Measurements from ENCODE around the gene CXCL8. TPM values are rescaled to one million over a fixed set of nuclear protein-coding genes. Genes with fewer than 3 reads are reported as not detected.
A peak's percentile ranks its signal among the peaks of the same experiment; 100 is the strongest.
"Not testable (repeated sequence)": the region's sequence is repeated elsewhere in the genome, so short reads cannot be mapped to it uniquely, and the experiment has no call there.

Gene CXCL8
- total RNA-seq (10 to 100 TPM in 1 of 2 donors, 1 to 10 TPM in 1; 7.8 to 12.1 TPM), polyA plus RNA-seq (10 to 100 TPM in 1 of 2 donors, 1 to 10 TPM in 1; 1.3 to 17.9 TPM)
- long read RNA-seq, donor 1, transcript CXCL8-201 (4 exons, 1,705 nt), result major isoform, 9 of 10 reads
- long read RNA-seq, donor 1, partial matches to known transcripts, result 0 of 10 reads
- long read RNA-seq, donor 1, other reads (novel, unspliced or antisense), result 1 of 10 reads
- long read RNA-seq, donor 2, partial matches to known transcripts, result 0 of 1 reads
- long read RNA-seq, donor 2, other reads (novel, unspliced or antisense), result 0 of 1 reads

DNA sequence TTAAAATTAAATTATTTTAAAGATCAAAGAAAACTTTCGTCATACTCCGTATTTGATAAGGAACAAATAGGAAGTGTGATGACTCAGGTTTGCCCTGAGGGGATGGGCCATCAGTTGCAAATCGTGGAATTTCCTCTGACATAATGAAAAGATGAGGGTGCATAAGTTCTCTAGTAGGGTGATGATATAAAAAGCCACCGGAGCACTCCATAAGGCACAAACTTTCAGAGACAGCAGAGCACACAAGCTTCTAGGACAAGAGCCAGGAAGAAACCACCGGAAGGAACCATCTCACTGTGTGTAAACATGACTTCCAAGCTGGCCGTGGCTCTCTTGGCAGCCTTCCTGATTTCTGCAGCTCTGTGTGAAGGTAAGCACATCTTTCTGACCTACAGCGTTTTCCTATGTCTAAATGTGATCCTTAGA, at the start of gene CXCL8:
Gene CXCL8, plus strand, starts transcription at position 217 of the 426 bp plus-strand sequence. Its CDS starts 90 bp downstream, at position 307.
- WGBS, 2 donors, result 38 to 44% methylated on average over 7 of the region's 7 CpGs
- H3K9me3 ChIP-seq (ENCODE audit: control insufficient read depth, low read length), result no peaks in the 10 kb centered on the region
- H3K4me3 ChIP-seq (ENCODE audit: low read length in 2 of 2), result no peak within 1 kb of the TSS
- DNase-seq, result peak in 1 of 2 donors; percentile 60
- peak; percentile 75 for ATAC-seq (ENCODE audit: low FRiP score)
- intact Hi-C loops (cut with DNase I), result no loop called here
- no peaks in the 10 kb centered on the region for H3K36me3 ChIP-seq (ENCODE audit: control insufficient read depth in 1 of 2, insufficient read depth in 2 of 2, low read length in 1 of 2)
- no peaks in the 10 kb centered on the region for H3K27me3 ChIP-seq (ENCODE audit: control insufficient read depth in 1 of 2, insufficient read depth in 2 of 2, low read length in 1 of 2)
- H3K4me1 ChIP-seq (ENCODE audit: control insufficient read depth in 1 of 2, insufficient read depth in 2 of 2, low read length in 2 of 2), result no peaks in the 10 kb centered on the region
- H3K27ac ChIP-seq (ENCODE audit: low read depth in 1 of 2, low read length in 2 of 2), result no peak within 1 kb of the TSS

DNA sequence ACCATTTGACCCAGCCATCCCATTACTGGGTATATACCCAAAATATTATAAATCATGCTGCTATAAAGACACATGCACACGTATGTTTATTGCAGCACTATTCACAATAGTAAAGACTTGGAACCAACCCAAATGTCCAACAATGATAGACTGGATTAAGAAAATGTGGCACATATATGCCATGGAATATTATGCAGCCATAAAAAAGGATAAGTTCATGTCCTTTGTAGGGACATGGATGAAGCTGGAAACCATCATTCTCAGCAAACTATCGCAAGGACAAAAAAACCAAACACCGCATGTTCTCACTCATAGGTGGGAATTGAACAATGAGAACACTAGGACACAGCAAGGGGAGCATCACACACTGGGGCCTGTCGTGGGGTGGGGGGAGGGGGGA, 49.2 kb upstream of the CXCL8 start:
- H3K27ac ChIP-seq (ENCODE audit: low read depth in 1 of 2, low read length in 2 of 2); DNase-seq; ATAC-seq (ENCODE audit: low FRiP score); H3K9me3 ChIP-seq (ENCODE audit: control insufficient read depth, low read length); H3K4me1 ChIP-seq (ENCODE audit: control insufficient read depth in 1 of 2, insufficient read depth in 2 of 2, low read length in 2 of 2); H3K36me3 ChIP-seq (ENCODE audit: control insufficient read depth in 1 of 2, insufficient read depth in 2 of 2, low read length in 1 of 2); H3K4me3 ChIP-seq (ENCODE audit: low read length in 2 of 2); H3K27me3 ChIP-seq (ENCODE audit: control insufficient read depth in 1 of 2, insufficient read depth in 2 of 2, low read length in 1 of 2); intact Hi-C loops (cut with DNase I): not testable (repeated sequence)
- WGBS, 2 donors, result 90 to 93% methylated on average over 4 of the region's 4 CpGs

DNA sequence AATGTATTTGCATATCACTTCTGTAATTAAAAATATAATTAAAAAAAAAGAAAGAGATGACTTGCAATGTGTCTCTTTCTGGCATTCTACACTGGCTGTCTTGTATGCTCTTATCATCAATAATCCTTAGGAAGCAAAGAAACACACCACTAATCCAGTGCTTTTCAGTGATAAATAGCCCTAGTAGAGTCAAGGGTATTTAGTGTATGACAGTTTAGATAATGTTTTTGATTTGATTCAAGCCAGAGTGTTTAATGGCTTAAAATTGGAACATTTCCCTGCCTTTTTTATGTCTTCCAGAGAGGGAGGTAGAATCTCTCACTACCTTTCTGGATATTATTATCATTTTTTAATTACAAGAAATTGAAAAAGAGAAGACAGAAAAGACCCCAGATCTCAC, 48.6 kb upstream of the CXCL8 start:
- no peaks in the 10 kb centered on the region for H3K9me3 ChIP-seq (ENCODE audit: control insufficient read depth, low read length)
- DNase-seq (no peak), ATAC-seq (ENCODE audit: low FRiP score) (no peak)
- H3K27ac ChIP-seq (ENCODE audit: low read depth in 1 of 2, low read length in 2 of 2), result no peak overlapping the region
- no peak overlapping the region for H3K4me3 ChIP-seq (ENCODE audit: low read length in 2 of 2)
- no peaks in the 10 kb centered on the region for H3K27me3 ChIP-seq (ENCODE audit: control insufficient read depth in 1 of 2, insufficient read depth in 2 of 2, low read length in 1 of 2)
- H3K4me1 ChIP-seq (ENCODE audit: control insufficient read depth in 1 of 2, insufficient read depth in 2 of 2, low read length in 2 of 2), result no peaks in the 10 kb centered on the region
- intact Hi-C loops (cut with DNase I), result no loop called here
- no peaks in the 10 kb centered on the region for H3K36me3 ChIP-seq (ENCODE audit: control insufficient read depth in 1 of 2, insufficient read depth in 2 of 2, low read length in 1 of 2)

DNA sequence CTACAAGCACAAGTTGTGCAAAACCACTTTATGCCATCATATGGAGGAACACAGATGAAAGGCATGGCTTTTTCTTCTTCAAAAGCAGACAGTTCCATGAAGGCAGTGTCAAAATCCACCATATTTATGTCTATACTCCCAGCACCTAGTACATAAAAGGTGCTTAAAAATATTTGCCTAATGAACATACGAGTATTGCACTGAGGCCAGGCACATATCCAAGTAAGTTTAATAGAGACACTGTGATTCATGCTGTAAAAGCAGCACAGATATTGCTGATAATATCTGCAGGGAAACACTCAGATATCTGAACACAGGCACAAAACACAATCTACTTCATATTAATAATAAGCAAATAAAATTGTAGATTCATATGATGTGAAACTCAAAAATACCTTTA, 48.1 kb upstream of the CXCL8 start:
- ATAC-seq (ENCODE audit: low FRiP score) (no peak), DNase-seq (no peak)
- Histone ChIP-seq H3K27me3 (ENCODE audit: control insufficient read depth in 1 of 2, insufficient read depth in 2 of 2, low read length in 1 of 2) (no peaks in the 10 kb centered on the region), H3K27ac (ENCODE audit: low read depth in 1 of 2, low read length in 2 of 2) (no peak overlapping the region), H3K4me1 (ENCODE audit: control insufficient read depth in 1 of 2, insufficient read depth in 2 of 2, low read length in 2 of 2) (no peaks in the 10 kb centered on the region), H3K9me3 (ENCODE audit: control insufficient read depth, low read length) (no peaks in the 10 kb centered on the region), H3K36me3 (ENCODE audit: control insufficient read depth in 1 of 2, insufficient read depth in 2 of 2, low read length in 1 of 2) (no peaks in the 10 kb centered on the region), H3K4me3 (ENCODE audit: low read length in 2 of 2) (no peak overlapping the region)
- intact Hi-C loops (cut with DNase I), result no loop called here
- WGBS, 2 donors, result 44 to 45% methylated on average over 1 of the region's 1 CpG

DNA sequence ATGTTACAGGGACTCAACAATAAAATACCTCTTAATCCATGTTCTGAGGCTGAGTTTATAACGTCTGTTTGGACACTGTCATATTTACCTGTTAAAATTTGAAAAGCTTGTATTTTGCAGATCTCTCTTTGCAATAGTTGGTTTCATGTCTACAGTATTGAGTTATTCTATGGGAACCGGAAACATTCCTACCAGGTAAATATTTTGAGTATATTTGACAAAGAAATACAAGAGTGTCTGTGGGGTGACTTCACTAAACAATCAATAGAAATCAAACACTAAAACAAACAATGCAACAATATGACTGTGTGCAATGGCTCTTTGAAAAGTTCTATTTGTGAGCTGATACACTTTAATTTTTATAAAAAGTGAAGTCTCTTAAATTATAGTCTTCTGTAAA, 47.7 kb upstream of the CXCL8 start:
- no peaks in the 10 kb centered on the region for H3K9me3 ChIP-seq (ENCODE audit: control insufficient read depth, low read length)
- H3K4me1 ChIP-seq (ENCODE audit: control insufficient read depth in 1 of 2, insufficient read depth in 2 of 2, low read length in 2 of 2), result no peaks in the 10 kb centered on the region
- H3K4me3 ChIP-seq (ENCODE audit: low read length in 2 of 2), result no peak overlapping the region
- intact Hi-C loops (cut with DNase I), result no loop called here
- no peaks in the 10 kb centered on the region for H3K36me3 ChIP-seq (ENCODE audit: control insufficient read depth in 1 of 2, insufficient read depth in 2 of 2, low read length in 1 of 2)
- H3K27me3 ChIP-seq (ENCODE audit: control insufficient read depth in 1 of 2, insufficient read depth in 2 of 2, low read length in 1 of 2), result no peaks in the 10 kb centered on the region
- DNase-seq (no peak), ATAC-seq (ENCODE audit: low FRiP score) (no peak)
- H3K27ac ChIP-seq (ENCODE audit: low read depth in 1 of 2, low read length in 2 of 2), result no peak overlapping the region
- 82 to 88% methylated on average over 2 of the region's 2 CpGs for whole genome bisulfite sequencing, 2 donors

DNA sequence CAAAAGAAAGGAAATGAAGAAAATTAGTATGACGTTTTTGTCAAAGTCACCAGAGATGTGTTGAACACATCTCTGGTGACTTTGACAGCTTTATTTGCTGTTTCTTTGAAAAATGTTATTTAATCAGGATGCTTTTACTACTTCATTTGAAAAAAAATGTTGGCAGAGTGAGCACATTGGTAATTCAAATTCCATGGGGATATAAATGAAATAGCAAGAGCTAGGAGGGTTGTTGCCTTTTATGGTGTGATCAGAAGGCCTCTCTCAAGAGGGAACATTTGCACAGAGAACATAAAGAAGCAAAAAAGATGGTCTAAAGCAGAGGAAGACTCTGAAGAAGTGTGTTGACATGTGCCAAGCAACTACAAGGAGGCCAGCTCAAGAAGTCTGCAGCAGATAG, 46.6 kb upstream of the CXCL8 start:
- H3K27me3 ChIP-seq (ENCODE audit: control insufficient read depth in 1 of 2, insufficient read depth in 2 of 2, low read length in 1 of 2), result no peaks in the 10 kb centered on the region
- H3K9me3 ChIP-seq (ENCODE audit: control insufficient read depth, low read length), result no peaks in the 10 kb centered on the region
- H3K36me3 ChIP-seq (ENCODE audit: control insufficient read depth in 1 of 2, insufficient read depth in 2 of 2, low read length in 1 of 2), result no peaks in the 10 kb centered on the region
- H3K4me3 ChIP-seq (ENCODE audit: low read length in 2 of 2), result no peak overlapping the region
- H3K27ac ChIP-seq (ENCODE audit: low read depth in 1 of 2, low read length in 2 of 2), result no peak overlapping the region
- no peak for DNase-seq
- no peaks in the 10 kb centered on the region for H3K4me1 ChIP-seq (ENCODE audit: control insufficient read depth in 1 of 2, insufficient read depth in 2 of 2, low read length in 2 of 2)
- 71 to 81% methylated on average over 1 of the region's 1 CpG for WGBS, 2 donors
- intact Hi-C loops (cut with DNase I), result no loop called here
- ATAC-seq (ENCODE audit: low FRiP score), result no peak

DNA sequence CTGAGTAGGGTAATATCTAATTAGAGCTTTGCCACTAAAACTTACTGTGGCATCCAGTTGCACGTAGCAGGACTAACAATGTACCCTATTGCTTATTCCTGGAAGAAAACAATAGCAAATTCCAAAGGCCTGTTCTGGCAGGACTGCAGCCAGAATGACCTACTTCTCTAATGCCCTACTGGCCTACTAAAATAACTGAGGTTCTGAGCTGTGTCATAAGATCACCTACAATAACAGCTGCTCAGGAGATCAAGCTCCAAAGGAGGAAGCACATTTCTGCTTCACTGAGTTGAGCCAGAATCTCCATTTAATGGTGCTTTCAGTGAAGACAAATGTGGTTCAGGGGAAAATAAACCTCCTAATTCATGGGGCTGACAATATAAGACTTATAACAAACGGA, 42.2 kb upstream of the CXCL8 start:
- H3K36me3 ChIP-seq (ENCODE audit: control insufficient read depth in 1 of 2, insufficient read depth in 2 of 2, low read length in 1 of 2), result no peaks in the 10 kb centered on the region
- 44 to 49% methylated on average over 2 of the region's 2 CpGs for WGBS, 2 donors
- no peak overlapping the region for H3K27ac ChIP-seq (ENCODE audit: low read depth in 1 of 2, low read length in 2 of 2)
- H3K9me3 ChIP-seq (ENCODE audit: control insufficient read depth, low read length), result no peaks in the 10 kb centered on the region
- H3K4me1 ChIP-seq (ENCODE audit: control insufficient read depth in 1 of 2, insufficient read depth in 2 of 2, low read length in 2 of 2), result no peaks in the 10 kb centered on the region
- ATAC-seq (ENCODE audit: low FRiP score), result no peak
- no peak for DNase-seq
- H3K4me3 ChIP-seq (ENCODE audit: low read length in 2 of 2), result no peak overlapping the region
- intact Hi-C loops (cut with DNase I), result no loop called here
- H3K27me3 ChIP-seq (ENCODE audit: control insufficient read depth in 1 of 2, insufficient read depth in 2 of 2, low read length in 1 of 2), result no peaks in the 10 kb centered on the region

DNA sequence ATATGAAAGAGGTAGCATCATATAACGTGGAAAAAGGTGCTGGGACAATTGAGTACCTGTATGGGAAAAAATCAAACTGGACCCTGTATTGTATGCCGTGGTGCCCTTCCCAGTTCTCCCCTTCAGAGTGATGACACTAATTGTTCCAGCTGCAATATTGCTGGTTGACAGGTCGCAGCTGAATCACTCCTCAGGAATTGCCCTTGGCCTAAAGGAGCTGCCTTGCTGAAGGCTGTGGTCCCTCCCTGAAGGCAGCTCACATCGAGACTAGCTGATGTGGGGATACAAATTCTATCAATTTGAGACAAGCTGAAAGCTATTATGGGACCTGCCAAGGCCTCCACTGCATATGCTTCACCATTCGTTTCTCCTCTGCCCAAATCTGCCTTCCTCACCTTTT, 39.3 kb upstream of the CXCL8 start:
- no peak overlapping the region for H3K27ac ChIP-seq (ENCODE audit: low read depth in 1 of 2, low read length in 2 of 2)
- H3K4me3 ChIP-seq (ENCODE audit: low read length in 2 of 2), result no peak overlapping the region
- intact Hi-C loops (cut with DNase I), result loop anchor here (10.0 kb wide), 2 partner anchors 414 to 1386 kb away; no protein-coding TSS in a partner anchor
- H3K9me3 ChIP-seq (ENCODE audit: control insufficient read depth, low read length), result no peaks in the 10 kb centered on the region
- no peak for DNase-seq
- 86 to 91% methylated on average over 5 of the region's 5 CpGs for WGBS, 2 donors
- no peaks in the 10 kb centered on the region for H3K36me3 ChIP-seq (ENCODE audit: control insufficient read depth in 1 of 2, insufficient read depth in 2 of 2, low read length in 1 of 2)
- H3K4me1 ChIP-seq (ENCODE audit: control insufficient read depth in 1 of 2, insufficient read depth in 2 of 2, low read length in 2 of 2), result peaks cover 2 to 5% of the 10 kb centered on the region in 2 donors
- no peaks in the 10 kb centered on the region for H3K27me3 ChIP-seq (ENCODE audit: control insufficient read depth in 1 of 2, insufficient read depth in 2 of 2, low read length in 1 of 2)
- no peak for ATAC-seq (ENCODE audit: low FRiP score)

DNA sequence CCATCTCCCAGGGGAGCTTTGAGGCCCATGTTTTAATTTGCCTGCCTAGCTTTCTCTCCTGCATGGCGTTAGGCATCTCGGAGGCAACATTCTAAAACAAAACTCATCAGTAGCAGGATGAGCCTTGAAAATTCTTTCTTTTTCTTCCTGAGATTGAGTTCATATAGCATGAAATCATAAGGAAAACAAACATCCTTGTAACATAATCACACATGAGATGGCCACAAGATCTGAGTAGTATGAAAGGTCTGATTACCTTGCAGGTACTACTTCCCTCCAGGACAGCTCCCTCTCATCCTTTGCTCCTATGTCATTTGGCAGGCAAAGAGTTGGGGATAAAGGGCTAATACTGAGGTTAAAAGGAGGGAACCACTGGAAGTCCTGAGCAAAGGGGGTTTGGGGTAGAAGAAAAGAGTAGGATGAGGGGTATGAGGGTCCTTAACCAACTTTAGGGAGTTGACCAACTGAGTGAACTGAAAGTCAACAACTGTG, 37.5 kb upstream of the CXCL8 start:
- H3K27ac ChIP-seq (ENCODE audit: low read depth in 1 of 2, low read length in 2 of 2), result no peak overlapping the region
- no peak overlapping the region for H3K4me3 ChIP-seq (ENCODE audit: low read length in 2 of 2)
- H3K9me3 ChIP-seq (ENCODE audit: control insufficient read depth, low read length), result no peaks in the 10 kb centered on the region
- intact Hi-C loops (cut with DNase I), result loop anchor here (10.0 kb wide), 2 partner anchors 412 to 1388 kb away; no protein-coding TSS in a partner anchor
- H3K4me1 ChIP-seq (ENCODE audit: control insufficient read depth in 1 of 2, insufficient read depth in 2 of 2, low read length in 2 of 2), result peaks cover 2 to 7% of the 10 kb centered on the region in 2 donors
- ATAC-seq (ENCODE audit: low FRiP score) (no peak), DNase-seq (no peak)
- 93 to 96% methylated on average over 2 of the region's 2 CpGs for WGBS, 2 donors
- H3K27me3 ChIP-seq (ENCODE audit: control insufficient read depth in 1 of 2, insufficient read depth in 2 of 2, low read length in 1 of 2), result no peaks in the 10 kb centered on the region
- H3K36me3 ChIP-seq (ENCODE audit: control insufficient read depth in 1 of 2, insufficient read depth in 2 of 2, low read length in 1 of 2), result no peaks in the 10 kb centered on the region
